ENCODE data around the gene PBOV1.

The PBOV1 gene

GRCh38 chr6:138203315-138203714 lies 15.0 kb downstream of the PBOV1 start:
- DNase-seq = no peak

- no peak for DNase-seq
Measured at GRCh38 chr6:138201836-138202235, 16.5 kb downstream of the PBOV1 start.

GRCh38 chr6:138198430-138199091 lies 19.7 kb downstream of the PBOV1 start:
- DNase-seq = no peak

GRCh38 chr6:138197570-138197969 lies 20.7 kb downstream of the PBOV1 start:
- DNase-seq = no peak

- no peak for DNase-seq
Measured at GRCh38 chr6:138196122-138196738, 22.1 kb downstream of the PBOV1 start.

- no peak for DNase-seq
Measured at GRCh38 chr6:138194287-138194686, 24.0 kb downstream of the PBOV1 start.

GRCh38 chr6:138188278-138188941 lies 29.9 kb downstream of the PBOV1 start:
- no peak for DNase-seq

- no peak for DNase-seq
Measured at GRCh38 chr6:138187156-138187555, 31.1 kb downstream of the PBOV1 start.

GRCh38 chr6:138184230-138184629 lies 34.1 kb downstream of the PBOV1 start:
- no peak for DNase-seq

- DNase-seq = no peak
Measured at GRCh38 chr6:138183790-138184134, 34.5 kb downstream of the PBOV1 start.

- no peak for DNase-seq
Measured at GRCh38 chr6:138182939-138183789, 35.1 kb downstream of the PBOV1 start.

- no peak for DNase-seq
Measured at GRCh38 chr6:138176652-138177232, 41.5 kb downstream of the PBOV1 start.

- DNase-seq = no peak
Measured at GRCh38 chr6:138175596-138175995, 42.7 kb downstream of the PBOV1 start.

Data from activated CD4-positive, alpha-beta T cell treated with anti-CD3 and anti-CD28 coated beads, Interleukin-2, amount 50 U/mL, for 1 hour (primary cell).